GM19099 (cell line): Measurements from ENCODE around the gene RYK.

Experiments used
- POLR2A ChIP-seq: IDR thresholded peaks from 3 replicates; pipeline ENCODE4 v1.6.1; 2011; ENCODE audit warnings: low read depth; ENCODE audit not compliant: insufficient read length; ENCODE audit errors: extremely low read depth

The RYK gene

GRCh38 chr3:134201201-134202130, 49.2 kb downstream of the RYK start:
- TF ChIP-seq POLR2A, result no peak

GRCh38 chr3:134199240-134199639, 51.4 kb downstream of the RYK start:
- TF ChIP-seq POLR2A, result no peak

- TF ChIP-seq POLR2A, result no peak
Observed at GRCh38 chr3:134198414-134198813, 52.2 kb downstream of the RYK start.

- no peak for TF ChIP-seq POLR2A
Observed at GRCh38 chr3:134197681-134198261, 52.9 kb downstream of the RYK start.

GRCh38 chr3:134194247-134194646, 56.4 kb downstream of the RYK start:
- TF ChIP-seq POLR2A, result no peak

- TF ChIP-seq POLR2A, result no peak
Observed at GRCh38 chr3:134190250-134190649, 60.4 kb downstream of the RYK start.

GRCh38 chr3:134189849-134190248, 60.8 kb downstream of the RYK start:
- TF ChIP-seq POLR2A, result no peak

- TF ChIP-seq POLR2A, result no peak
Observed at GRCh38 chr3:134186391-134186790, 64.3 kb downstream of the RYK start.

- no peak for TF ChIP-seq POLR2A
Observed at GRCh38 chr3:134180761-134181160, 69.9 kb downstream of the RYK start.

GRCh38 chr3:134179508-134179907, 71.2 kb downstream of the RYK start:
- no peak for TF ChIP-seq POLR2A

GRCh38 chr3:134163096-134163495, 87.6 kb downstream of the RYK start:
- TF ChIP-seq POLR2A, result no peak

GRCh38 chr3:134161898-134162615, 88.6 kb downstream of the RYK start:
- TF ChIP-seq POLR2A, result no peak

- TF ChIP-seq POLR2A, result no peak
Observed at GRCh38 chr3:134155446-134155845, 95.2 kb downstream of the RYK start.

GRCh38 chr3:134153761-134154160, 96.9 kb downstream of the RYK start:
- TF ChIP-seq POLR2A, result no peak

- no peak for TF ChIP-seq POLR2A
Observed at GRCh38 chr3:134150476-134150875, 100.2 kb downstream of the RYK start.

GRCh38 chr3:134149286-134149685, 101.4 kb downstream of the RYK start:
- TF ChIP-seq POLR2A, result no peak

GRCh38 chr3:134148534-134148933, 102.1 kb downstream of the RYK start:
- no peak for TF ChIP-seq POLR2A

GRCh38 chr3:134147411-134147810, 103.2 kb downstream of the RYK start:
- no peak for TF ChIP-seq POLR2A
